GM19025 (cell line): ENCODE results near the gene MMP25.
A peak's percentile ranks its signal among the peaks of the same experiment; 100 is the strongest.

Experiments used
- ATAC-seq: cut with Tn5 transposase; IDR thresholded peaks from one replicate; pipeline ENCODE4 v1.9.1; 2021; ENCODE audit warnings: mild to moderate bottlenecking, low read depth, moderate library complexity; ENCODE audit not compliant: unreplicated experiment

MMP25 gene, protein sequence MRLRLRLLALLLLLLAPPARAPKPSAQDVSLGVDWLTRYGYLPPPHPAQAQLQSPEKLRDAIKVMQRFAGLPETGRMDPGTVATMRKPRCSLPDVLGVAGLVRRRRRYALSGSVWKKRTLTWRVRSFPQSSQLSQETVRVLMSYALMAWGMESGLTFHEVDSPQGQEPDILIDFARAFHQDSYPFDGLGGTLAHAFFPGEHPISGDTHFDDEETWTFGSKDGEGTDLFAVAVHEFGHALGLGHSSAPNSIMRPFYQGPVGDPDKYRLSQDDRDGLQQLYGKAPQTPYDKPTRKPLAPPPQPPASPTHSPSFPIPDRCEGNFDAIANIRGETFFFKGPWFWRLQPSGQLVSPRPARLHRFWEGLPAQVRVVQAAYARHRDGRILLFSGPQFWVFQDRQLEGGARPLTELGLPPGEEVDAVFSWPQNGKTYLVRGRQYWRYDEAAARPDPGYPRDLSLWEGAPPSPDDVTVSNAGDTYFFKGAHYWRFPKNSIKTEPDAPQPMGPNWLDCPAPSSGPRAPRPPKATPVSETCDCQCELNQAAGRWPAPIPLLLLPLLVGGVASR

DNA sequence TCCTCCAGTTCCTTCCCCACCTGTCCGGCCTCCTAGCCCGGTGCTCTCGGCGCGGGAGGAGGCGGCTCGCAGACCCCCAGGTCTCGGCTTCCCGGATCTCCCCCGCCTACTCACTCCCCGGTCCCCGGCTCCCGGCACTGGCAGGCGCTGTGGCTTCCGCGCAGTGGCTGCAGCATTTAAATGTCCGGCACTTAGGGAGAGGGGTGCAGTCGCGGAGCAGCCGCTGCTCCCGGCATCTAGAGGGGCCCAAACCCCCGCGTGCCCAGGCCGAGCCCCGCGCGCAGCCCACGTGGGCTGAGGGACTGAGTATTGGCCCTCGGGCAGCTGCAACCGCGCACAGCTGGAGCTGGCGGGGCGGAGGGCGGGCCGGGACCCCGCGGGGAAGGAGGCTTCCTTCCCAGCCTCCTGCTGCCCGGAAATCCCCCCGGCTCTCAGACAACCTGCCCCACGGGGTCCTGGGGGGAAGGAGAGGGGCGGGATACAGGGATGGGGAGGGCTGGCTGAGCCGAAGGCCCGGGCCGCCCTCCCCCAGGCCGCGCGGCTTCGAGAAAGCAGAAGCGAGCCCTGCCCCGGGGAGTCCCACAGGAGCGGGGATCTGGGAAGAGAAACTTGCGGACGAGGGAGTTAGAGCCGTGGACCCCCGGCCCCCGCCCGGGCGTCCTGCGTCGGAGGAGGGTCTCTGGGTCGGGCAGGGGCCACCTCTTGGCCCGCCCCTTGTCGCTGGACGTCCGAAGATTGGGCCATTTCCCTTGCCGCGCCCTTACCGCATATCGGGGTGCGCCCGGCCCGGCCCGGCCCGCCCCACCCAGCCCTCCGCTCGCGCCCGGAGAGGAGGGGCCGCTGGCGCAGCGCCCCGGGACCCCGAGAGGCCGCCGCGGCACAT, at the start of gene MMP25:
Gene MMP25 (plus strand): TSS at position 804 of the 883 bp plus-strand sequence. CDS start 357 bp downstream, outside the sequence.
- ATAC-seq: no peak

DNA sequence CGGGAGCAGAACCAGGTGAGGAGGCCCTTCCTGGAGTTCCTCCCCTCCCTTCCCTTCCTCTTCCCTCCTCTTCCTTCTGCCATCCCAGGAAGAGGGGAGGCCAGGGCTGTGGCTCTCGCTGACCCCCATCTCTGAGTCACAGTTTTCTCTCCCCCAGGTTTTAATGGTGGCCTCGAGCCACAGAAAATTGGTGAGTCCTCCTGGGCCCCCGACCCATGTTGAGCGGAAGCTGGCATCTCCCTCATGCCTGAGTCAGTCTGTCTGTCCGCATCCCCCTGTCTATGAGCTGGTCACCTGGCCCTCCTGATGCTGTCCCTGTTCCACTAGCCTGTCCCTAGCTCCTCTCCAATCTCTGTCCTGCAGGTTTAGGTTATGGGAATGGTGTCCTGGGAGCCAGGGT, 46.4 kb upstream of the MMP25 start:
- no peak for ATAC-seq

DNA sequence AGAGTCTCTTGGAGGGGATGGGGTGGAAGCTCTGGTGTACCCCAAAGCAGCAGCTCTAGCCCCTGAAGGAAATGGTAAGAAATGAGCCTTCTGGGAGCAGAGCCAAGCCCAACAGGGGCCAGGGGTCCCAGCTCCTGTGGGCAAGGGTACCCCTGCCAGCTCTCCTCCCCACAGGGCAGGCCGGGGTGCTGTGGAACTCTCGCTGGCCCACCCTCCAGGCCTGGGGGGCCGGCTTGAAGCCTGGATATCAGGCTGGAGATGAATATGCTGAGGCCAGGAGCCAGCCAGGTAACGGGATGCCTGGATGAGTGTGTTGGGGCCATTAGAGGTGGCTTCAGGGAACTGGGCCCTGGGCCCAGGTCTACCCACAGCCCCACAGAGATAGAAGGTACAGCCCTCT, 45.8 kb upstream of the MMP25 start:
- ATAC-seq: no peak

DNA sequence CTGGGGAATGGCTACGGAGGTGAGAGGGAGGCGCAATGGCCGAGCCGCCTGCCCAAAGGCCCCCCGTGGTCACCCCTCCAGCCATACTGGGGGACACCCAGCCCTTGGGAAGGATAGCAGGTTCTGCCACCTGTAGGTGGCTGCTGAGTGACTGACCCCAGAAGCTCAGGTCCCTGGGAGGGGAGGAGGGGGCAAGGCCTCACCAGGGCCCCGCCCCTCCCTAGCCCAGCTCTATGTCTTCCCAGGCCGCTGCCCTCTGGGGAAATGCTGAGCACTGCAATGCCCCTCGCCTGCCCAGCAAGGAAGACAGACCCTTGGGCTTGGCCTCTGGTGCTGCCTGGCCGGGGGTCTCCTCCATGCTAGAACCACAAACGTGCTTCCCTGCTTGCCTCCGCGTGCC, 45.0 kb upstream of the MMP25 start:
- ATAC-seq: no peak

DNA sequence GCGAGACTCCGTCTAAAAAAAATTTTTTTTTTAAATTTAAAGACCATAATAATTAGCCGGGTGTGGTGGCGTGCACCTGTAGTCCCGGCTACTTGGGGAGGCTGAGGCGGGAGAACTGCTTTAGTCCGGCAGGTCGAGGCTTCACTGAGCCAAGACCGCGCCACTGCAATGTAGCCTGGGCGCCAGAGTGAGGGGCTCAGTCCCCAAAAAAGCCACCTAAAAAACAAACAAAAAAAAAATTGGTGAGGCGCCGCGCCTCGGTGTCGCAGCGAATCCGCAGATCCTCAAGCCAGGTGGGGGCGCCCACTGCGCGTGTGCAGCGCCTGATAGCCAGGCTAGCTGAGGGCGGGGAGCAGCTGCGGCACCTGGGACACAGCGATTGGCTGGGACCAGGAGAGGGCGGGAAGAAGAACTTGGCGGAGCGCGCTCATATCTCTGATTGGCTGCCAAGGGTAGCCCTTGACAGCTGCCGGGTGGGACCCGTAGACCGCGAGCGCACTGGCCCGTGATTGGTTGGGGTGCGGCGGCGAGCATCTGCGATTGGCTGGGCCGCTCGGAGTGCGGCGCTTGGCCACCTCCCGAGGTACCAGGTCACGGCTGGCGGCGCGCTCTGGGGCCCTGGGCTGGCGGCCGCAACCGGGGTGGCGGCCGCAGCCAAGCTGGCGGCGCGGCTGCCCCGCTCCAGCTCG, 42.6 kb upstream of the MMP25 start:
- ATAC-seq: peak; percentile 97

DNA sequence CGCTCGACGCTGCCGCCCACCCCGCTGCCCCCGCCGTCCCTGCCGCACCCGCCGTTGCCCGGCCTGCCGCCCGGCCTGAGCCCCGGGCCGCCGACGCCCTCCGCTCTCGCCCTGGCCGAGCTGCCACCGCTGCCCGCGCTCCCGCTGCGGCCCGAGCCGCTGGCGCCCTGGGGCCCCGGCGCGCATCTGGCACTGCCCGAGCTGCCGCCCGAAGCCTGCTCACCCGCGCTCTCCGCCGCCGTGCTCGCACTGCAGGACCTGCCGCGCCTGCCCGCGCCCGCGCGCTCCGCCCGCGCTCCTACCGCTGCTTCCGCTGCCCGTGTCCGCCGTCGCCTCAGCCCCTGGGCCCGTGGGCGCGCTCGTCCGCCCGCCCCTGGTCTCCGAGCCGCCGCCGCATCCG, 42.0 kb upstream of the MMP25 start:
- ATAC-seq: no peak

DNA sequence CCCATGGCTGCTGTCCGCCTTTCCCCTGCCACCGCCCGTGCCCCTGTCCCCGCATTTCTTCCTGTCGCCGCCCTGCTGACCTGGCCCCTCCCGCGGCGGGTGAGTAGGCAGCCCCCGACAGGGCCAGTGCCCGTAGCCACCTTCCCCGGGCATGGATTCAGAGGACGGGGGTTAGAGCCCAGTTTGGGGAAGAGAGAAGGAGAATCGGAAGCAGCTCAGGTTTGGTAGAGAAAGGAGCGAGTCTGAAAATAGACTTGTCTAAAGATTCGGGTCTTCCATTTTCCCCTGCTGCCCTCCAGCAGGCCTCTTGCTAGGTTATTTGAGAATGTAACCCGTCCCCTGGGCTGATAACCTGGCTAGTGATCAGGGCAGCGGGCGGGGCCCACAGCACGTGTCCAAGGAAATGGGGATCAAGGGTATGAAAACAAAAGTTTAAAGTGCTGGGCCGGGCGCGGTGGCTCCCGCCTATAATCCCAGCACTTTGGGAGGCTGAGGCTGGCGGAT, 41.5 kb upstream of the MMP25 start:
- no peak for ATAC-seq

DNA sequence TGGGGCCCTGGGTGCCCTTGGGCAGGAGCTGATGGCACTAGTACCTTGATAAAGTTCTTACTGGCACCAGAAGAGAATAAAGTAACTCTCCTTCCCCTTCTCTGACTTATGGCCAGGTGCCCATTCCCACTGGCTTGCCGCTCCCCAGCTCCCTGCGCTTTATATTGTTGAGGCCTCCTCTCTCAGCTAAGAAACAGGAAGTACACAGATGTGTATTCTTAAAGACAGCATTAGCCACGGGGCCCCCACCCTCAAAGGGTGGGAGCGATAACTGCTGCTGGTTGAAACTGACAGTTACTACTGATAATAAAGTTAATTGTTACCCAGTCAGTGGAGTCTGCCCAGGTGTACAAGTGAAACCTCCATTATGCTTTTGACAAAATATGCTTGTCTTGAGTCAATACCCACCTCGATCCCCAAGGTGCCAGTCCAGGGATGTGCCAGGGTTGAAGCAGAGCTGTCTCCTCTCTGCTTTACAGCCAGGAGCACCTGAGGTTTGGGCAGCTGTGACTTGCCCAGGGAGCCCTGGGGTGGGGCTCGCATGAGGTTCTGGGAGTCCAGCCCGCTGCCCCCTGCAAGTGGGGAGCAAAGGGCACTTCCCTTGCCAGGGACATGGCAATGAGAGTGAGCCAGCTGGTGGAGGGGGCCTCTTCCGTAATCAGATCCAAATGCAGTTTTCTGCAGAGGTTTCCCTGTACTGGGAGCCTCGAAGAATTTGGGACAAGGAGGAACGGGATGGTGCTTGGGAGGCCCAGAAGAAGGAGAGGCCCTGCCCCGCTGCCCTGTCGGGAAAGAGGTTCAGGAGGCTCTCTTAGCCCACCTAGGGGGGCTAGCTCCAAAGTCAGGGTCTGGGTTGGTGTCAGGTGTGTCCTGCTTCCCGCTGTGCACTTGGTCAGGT, 39.1 kb upstream of the MMP25 start:
- ATAC-seq: no peak

DNA sequence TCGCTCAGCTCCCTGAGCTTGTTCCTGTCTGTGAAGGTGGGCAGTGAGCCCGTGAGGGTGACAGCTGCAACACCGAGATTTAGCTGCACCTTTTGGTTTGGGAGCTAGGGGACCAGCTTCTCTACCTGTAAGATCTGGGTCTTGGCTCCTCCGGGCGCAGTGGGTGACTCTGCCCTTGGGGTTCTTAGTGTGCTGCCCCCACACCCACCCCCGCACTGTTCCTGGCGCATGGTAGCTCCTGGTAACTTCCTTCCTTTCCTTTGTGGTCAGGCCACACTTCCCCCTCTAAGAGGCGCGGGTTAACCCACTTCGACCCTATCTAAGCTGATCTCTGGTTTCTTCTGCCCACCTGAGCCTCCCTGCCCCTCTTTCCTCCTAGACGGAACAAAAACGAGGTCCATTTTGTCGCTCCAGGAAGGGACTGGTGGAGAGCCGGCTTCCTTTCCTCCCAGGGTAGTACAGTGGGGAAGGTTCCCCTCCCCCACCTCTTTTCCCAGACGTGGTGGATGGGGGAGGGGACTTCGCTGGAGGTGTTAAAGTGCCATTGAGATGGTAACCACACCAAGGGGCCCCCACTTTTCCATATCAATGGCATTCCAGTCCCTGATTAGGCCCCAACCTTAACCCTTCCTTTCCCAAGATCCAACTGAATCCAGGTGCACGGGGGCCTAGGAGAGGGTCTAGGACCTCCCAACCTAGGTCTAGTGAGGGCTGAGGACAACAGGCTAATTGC, 38.2 kb upstream of the MMP25 start:
- no peak for ATAC-seq

DNA sequence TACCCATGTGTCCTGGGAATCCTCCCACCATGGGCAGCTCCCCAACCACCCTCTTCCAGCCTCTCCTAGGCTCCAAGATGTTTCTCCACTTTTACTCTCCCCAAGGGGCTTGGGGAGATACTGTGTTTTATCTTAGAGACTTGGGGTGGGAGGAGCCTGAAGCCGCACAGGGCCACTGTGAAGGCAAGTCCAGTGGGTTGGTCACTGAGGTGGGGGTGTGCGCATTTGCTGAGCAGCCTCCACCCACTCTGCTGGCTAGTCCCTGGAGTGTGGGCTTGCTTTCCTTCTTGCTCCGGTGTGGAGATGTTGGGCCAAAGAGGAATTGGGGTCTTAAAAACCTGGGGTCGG, 37.7 kb upstream of the MMP25 start:
- no peak for ATAC-seq

DNA sequence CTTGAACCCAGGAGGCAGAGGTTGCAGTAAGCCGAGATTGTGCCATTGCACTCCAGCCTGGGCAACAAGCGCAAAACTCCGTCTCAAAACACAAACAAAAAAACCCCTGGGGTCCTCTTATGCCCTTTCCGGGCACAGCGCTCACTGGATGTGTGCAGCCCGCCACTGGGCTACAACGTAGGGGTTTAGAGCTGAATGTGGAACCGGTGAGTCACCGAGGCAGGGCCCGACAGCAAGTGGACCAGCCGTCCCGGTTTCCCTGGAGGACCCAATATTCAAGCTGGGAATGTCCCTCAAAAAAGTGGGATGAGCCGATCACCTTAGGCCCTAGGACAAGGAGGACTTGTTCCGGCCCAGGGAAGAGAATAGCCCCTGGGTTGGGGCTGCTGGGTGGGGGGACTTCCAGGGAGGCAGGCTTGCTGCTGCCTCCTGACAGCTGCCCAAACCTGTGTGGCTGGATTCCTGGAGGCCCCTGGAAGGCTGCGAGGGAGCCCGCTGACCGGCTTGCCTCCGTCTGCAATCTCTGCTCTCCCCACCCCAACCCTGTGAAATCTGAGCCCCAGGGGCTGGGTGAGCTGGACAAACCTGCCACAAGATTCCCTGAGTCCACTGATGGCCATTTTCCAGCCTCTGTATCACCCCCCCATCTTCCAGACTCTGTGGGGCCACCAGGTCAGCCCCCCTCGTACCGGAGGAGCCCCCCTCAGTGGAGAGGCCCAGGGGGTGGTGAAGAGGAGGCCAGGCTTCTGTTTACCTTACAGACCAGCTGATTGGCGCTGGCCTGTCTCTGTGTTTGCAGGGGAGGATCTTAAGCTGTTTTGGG, 36.6 kb upstream of the MMP25 start:
- ATAC-seq: no peak

DNA sequence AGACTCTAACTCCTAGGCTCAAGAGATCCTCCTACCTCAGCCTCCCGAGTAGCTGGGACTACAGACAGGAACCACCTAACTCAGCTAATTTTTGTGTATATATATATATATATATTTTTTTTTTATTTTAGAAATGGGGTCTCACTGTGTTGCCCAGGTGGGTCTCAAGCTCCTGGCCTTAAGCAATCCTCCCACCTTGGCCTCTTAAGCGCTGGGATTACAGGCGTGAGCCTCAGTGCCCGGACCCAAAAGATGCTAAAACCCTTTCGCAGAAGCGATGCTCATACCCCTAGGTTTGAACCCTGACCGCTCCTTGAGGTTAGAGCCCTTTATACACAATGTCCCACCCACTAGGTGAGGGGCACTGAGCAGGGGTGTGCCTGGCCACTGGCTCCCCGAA, 35.9 kb upstream of the MMP25 start:
- no peak for ATAC-seq

DNA sequence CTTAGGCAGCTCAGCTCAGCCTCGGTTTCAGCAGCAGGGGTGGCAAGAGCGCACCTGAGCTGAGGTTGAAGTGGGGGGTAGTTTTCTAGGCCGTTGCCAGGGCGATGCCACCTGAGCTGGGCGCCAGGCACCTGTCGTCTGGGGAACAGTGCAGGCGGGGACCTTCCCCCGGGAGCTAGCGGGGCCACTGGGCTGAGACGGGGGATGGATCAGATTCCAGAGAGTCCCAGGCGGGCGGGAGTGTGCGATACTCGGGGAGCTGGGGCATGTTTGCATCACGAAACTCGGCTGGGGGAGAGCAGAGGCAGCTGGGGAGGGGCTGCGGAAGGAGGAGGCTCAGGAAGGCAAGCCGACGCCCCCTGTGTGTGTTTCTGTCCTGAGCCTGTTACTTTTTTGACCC, 34.1 kb upstream of the MMP25 start:
- no peak for ATAC-seq

DNA sequence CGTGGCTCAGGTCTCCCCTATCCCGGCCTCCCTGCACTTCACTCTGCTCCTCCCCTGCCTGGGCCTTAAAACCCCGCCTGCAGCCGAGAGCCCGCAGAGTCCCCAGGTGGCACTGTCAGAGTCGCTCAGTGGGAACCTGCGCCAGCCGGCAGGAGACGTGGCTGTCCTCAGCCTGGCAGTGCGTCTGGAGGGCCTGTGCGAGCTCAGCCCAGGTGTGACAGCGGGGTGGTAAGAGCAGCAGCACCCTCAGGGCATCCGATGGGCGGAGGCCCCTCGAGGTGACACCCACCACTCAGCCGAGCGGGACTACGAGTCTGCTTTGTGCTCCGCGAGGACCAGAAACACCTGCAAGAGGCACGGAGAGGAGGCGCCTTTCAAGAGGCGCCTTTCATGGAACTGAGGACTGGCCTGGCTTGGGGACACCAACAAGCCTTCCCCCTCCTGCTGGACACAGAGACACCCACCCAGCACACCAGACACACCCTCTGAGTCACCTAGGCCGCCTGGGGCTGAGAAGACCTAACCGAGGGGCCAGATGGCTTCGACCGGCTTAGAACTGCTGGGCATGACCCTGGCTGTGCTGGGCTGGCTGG, 33.4 kb upstream of the MMP25 start, which contains the start of gene CLDN9:
Gene CLDN9 (plus strand): TSS at position 96 of the 593 bp plus-strand sequence. CDS start 440 bp downstream, at position 536.
- no peak for ATAC-seq

DNA sequence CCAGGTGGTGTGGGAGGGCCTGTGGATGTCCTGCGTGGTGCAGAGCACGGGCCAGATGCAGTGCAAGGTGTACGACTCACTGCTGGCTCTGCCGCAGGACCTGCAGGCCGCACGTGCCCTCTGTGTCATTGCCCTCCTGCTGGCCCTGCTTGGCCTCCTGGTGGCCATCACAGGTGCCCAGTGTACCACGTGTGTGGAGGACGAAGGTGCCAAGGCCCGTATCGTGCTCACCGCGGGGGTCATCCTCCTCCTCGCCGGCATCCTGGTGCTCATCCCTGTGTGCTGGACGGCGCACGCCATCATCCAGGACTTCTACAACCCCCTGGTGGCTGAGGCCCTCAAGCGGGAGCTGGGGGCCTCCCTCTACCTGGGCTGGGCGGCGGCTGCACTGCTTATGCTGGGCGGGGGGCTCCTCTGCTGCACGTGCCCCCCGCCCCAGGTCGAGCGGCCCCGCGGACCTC, 32.8 kb upstream of the MMP25 start:
- no peak for ATAC-seq

DNA sequence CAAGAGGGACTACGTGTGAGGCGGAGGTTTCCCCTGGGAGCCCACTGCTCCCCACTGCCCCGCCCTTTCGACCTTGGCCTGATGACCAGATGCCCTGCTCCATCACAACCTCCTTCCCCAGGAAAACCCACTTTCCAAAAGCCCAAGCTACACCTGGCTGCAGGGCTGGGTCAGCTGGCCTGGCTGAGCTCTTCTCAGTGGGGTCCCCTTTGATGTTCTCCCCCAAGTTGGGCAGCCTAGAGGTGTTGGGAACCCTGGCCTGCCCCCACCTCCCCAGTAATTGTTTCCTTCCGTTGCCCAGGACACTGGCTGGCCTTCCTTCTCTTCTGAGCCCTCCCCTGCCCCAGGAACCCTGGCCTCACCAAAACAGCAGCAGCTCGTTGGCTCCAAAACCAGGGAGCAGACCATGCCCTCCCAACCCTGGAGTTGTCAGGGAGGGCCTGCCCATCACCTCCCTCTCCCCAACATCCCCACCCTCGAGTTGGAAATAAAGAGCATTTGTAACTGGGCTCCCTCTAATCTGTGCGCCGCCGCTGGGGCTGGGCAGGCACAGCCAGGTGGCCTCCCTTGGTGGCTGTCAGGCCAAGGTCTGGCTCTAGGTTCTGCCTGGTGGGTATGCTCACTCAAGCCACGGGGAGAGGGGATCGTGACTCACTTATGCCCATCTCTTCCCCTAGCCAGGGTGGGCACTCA, 32.2 kb upstream of the MMP25 start:
- ATAC-seq: no peak

DNA sequence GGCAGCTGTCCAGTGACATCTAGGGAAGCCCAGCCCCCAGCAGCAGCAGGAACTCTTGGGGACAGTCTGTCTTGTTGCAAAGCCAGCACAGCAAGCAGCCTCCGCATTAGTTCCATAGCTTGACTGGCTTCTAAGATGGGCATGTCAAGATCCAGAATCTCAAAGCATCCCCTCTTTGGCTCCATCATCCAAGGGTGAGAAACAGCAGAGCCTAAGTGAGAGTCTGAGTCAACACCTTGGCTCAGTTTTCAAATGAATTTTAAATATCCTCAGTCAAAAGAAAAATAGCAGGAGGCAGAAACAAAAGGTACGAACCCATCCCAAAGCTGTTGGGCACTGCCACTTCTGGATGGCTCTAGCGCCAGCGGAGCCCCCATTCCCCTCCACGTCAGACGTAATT, 31.4 kb upstream of the MMP25 start:
- ATAC-seq: no peak
